Endothelial cell (in vitro differentiated cells): ENCODE results near the gene CLCN4. TPM values are rescaled to one million over a fixed set of nuclear protein-coding genes. Genes with fewer than 3 reads are reported as not detected.

Experiments
- DNase-seq: peaks from one replicate; pipeline ENCODE4 v3.0.0; 2021; ENCODE audit warnings: low spot score
- H3K27ac Mint-ChIP-seq: one replicate; pipeline ENCODE4 v1.8.0; 2021; ENCODE audit warnings: mixed read lengths, inconsistent platforms; ENCODE audit not compliant: unreplicated experiment
- H3K27me3 Mint-ChIP-seq: one replicate; pipeline ENCODE4 v1.8.0; 2021; ENCODE audit warnings: mild to moderate bottlenecking, moderate library complexity, mixed read lengths, inconsistent platforms; ENCODE audit not compliant: unreplicated experiment
- H3K36me3 Mint-ChIP-seq: one replicate; pipeline ENCODE4 v1.8.0; 2021; ENCODE audit warnings: mild to moderate bottlenecking, low read depth, mixed read lengths, inconsistent platforms; ENCODE audit not compliant: unreplicated experiment
- H3K4me1 Mint-ChIP-seq: one replicate; pipeline ENCODE4 v1.8.0; 2021; ENCODE audit warnings: mild to moderate bottlenecking, mixed read lengths, inconsistent platforms; ENCODE audit not compliant: unreplicated experiment
- H3K4me3 Mint-ChIP-seq: one replicate; pipeline ENCODE4 v1.8.0; 2021; ENCODE audit warnings: mild to moderate bottlenecking, mixed read lengths, inconsistent platforms; ENCODE audit not compliant: unreplicated experiment
- H3K9me3 Mint-ChIP-seq: one replicate; pipeline ENCODE4 v1.8.0; 2021; ENCODE audit warnings: mixed read lengths, inconsistent platforms; ENCODE audit not compliant: unreplicated experiment
- total RNA-seq: library from RNA; stranded (reverse); fragmentation: NEBNext Ultra II Directional; extraction: Animal tissue kit (Norgen Biotek cat#: 25700); gene quantifications from one replicate; pipeline ENCODE4 v1.2.1, GENCODE V29; 2021; ENCODE audit not compliant: unreplicated experiment
- TF ChIP-seq, protein P1 (sequence below): fragments of 200-600 bp; sonication (generic); IDR thresholded peaks from one replicate; pipeline ENCODE4 v1.5.0; 2021; ENCODE audit warnings: antibody characterized with exemption; ENCODE audit not compliant: unreplicated experiment

The CLCN4 gene
- total RNA-seq, 1 donor from 2014 or later: 23.1 TPM

DNA sequence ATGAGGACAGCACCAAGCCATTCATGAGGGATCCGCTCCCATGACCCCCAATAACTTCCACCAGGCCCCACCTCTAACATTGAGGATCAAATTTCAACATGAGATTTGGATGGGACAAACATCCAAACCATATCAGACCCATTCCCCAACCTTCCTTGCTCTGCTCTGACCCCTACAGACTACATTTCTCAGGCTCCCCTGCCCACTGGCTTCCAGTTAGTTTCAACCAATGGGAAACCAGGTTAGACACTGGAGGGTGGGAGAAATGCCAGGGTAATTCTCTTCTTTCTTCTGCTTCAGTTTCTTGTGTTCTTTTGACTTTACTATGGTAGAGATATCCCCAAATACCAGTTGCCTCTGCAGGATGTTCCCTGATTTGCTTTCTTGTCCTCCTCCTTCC, 125.7 kb downstream of the CLCN4 start:
- Mint-ChIP-seq H3K27me3 (peaks cover 1% of the 10 kb centered on the region), H3K27ac (no peak overlapping the region), H3K4me3 (no peak overlapping the region), H3K9me3 (no peaks in the 10 kb centered on the region), H3K36me3 (no peaks in the 10 kb centered on the region), H3K4me1 (no peaks in the 10 kb centered on the region)
- TF ChIP-seq, protein P1, sequence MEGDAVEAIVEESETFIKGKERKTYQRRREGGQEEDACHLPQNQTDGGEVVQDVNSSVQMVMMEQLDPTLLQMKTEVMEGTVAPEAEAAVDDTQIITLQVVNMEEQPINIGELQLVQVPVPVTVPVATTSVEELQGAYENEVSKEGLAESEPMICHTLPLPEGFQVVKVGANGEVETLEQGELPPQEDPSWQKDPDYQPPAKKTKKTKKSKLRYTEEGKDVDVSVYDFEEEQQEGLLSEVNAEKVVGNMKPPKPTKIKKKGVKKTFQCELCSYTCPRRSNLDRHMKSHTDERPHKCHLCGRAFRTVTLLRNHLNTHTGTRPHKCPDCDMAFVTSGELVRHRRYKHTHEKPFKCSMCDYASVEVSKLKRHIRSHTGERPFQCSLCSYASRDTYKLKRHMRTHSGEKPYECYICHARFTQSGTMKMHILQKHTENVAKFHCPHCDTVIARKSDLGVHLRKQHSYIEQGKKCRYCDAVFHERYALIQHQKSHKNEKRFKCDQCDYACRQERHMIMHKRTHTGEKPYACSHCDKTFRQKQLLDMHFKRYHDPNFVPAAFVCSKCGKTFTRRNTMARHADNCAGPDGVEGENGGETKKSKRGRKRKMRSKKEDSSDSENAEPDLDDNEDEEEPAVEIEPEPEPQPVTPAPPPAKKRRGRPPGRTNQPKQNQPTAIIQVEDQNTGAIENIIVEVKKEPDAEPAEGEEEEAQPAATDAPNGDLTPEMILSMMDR: no peak
- DNase-seq: no peak

DNA sequence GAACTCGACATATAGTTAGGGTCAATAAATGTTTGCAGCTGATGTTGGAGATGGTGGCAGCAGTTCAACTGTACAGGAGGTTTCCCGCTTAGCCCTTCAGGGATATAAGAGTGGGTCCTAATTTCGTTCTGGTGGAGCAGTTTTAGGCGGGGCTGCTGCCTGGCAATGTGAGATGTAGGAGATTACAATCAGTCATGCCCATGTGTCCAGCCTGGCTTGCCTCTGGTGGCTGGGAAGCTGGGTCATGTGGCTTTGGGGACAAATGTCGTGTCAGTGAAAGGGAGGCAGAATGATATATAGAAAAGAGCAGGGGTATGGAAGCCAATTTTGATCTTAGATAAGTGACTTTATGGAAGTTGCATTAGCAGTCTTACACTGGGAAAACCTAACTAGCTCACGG, 129.4 kb downstream of the CLCN4 start:
- peaks cover 3% of the 10 kb centered on the region for H3K27me3 Mint-ChIP-seq

More for the DNA sequence above, 129.4 kb downstream of the CLCN4 start:
- DNase-seq: no peak
- H3K4me3 Mint-ChIP-seq: no peak overlapping the region
- H3K4me1 Mint-ChIP-seq: no peaks in the 10 kb centered on the region
- H3K9me3 Mint-ChIP-seq: no peaks in the 10 kb centered on the region
- TF ChIP-seq, protein P1: no peak
- H3K36me3 Mint-ChIP-seq: no peaks in the 10 kb centered on the region
- H3K27ac Mint-ChIP-seq: no peak overlapping the region

Other genes with a start within 250 kb of the CLCN4 start
- 0.64 TPM for gene CLDN34, start 189.6 kb upstream of the CLCN4 start, total RNA-seq